HepG2 (cell line): Measurements from ENCODE around the gene GBA2. TPM values are rescaled to one million over a fixed set of nuclear protein-coding genes. Genes with fewer than 3 reads are reported as not detected.

Source experiments
- ATF7-NPFF ChIP-seq: sonication (generic); formaldehyde crosslinking; IDR thresholded peaks from 2 replicates; pipeline ENCODE4 v1.8.1; 2023; ENCODE audit warnings: mild to moderate bottlenecking, low read depth, missing genetic modification reagents, moderate library complexity
- CREB1 ChIP-seq, 2 experiments: fragments of 450-650 bp in 1 of 2; IDR thresholded peaks; 2 replicates each; pipeline ENCODE4 v1.6.1; 2016 to 2017; ENCODE audit warnings: control low read depth in 1 of 2, mild to moderate bottlenecking in 1 of 2, missing compliant biosample characterization in 1 of 2, missing genetic modification characterization in 1 of 2
- HDAC2 ChIP-seq: sonication (generic); formaldehyde crosslinking; IDR thresholded peaks from 2 replicates; pipeline ENCODE4 v1.4.0; 2020; ENCODE audit warnings: missing genetic modification reagents
- HES4 ChIP-seq: sonication (generic); formaldehyde crosslinking; IDR thresholded peaks from 2 replicates; pipeline ENCODE4 v1.9.0; 2021; ENCODE audit warnings: mild to moderate bottlenecking, missing genetic modification reagents, borderline replicate concordance
- HNRNPLL ChIP-seq: fragments of 200-400 bp; formaldehyde crosslinking; IDR thresholded peaks from 2 replicates; pipeline ENCODE4 v1.6.1; 2017; ENCODE audit warnings: mild to moderate bottlenecking, low read depth, low read length; ENCODE audit not compliant: poor library complexity, severe bottlenecking
- HOXA5 ChIP-seq: sonication (generic); formaldehyde crosslinking; IDR thresholded peaks from 2 replicates; pipeline ENCODE4 v1.4.0; 2020; ENCODE audit warnings: missing genetic modification reagents
- MED1 ChIP-seq: sonication (generic); formaldehyde crosslinking; IDR thresholded peaks from 2 replicates; pipeline ENCODE4 v1.4.0; 2020; ENCODE audit warnings: missing genetic modification reagents
- MED13 ChIP-seq: sonication (generic); formaldehyde crosslinking; IDR thresholded peaks from 2 replicates; pipeline ENCODE4 v1.5.0; 2020; ENCODE audit warnings: missing genetic modification reagents
- MTERF4 ChIP-seq: sonication (generic); formaldehyde crosslinking; IDR thresholded peaks from 2 replicates; pipeline ENCODE4 v1.8.0; 2023; ENCODE audit warnings: mild to moderate bottlenecking, missing genetic modification reagents
- NAIF1 ChIP-seq: sonication (generic); formaldehyde crosslinking; IDR thresholded peaks from 2 replicates; pipeline ENCODE4 v1.5.0; 2020; ENCODE audit warnings: mild to moderate bottlenecking, missing genetic modification reagents, borderline replicate concordance
- NKX3-1 ChIP-seq: sonication (generic); formaldehyde crosslinking; IDR thresholded peaks from 2 replicates; pipeline ENCODE4 v1.5.0; 2020; ENCODE audit warnings: missing genetic modification reagents
- NR3C1 ChIP-seq: sonication (generic); formaldehyde crosslinking; IDR thresholded peaks from 2 replicates; pipeline ENCODE4 v1.4.0; 2020; ENCODE audit warnings: missing genetic modification reagents
- RBM22 ChIP-seq: fragments of 200-400 bp; formaldehyde crosslinking; optimal IDR thresholded peaks from 2 replicates; pipeline ENCODE3; 2017; ENCODE audit warnings: mild to moderate bottlenecking, low read length, moderate library complexity
- SMC3 ChIP-seq: IDR thresholded peaks from 2 replicates; pipeline ENCODE4 v1.6.1; 2011; ENCODE audit warnings: low read length, improper control_type of control experiment
- SP2 ChIP-seq: sonication (generic); formaldehyde crosslinking; IDR thresholded peaks from 2 replicates; pipeline ENCODE4 v1.5.1; 2020; ENCODE audit warnings: mild to moderate bottlenecking, missing genetic modification reagents
- TBL1XR1 ChIP-seq: fragments of 150-350 bp; IDR thresholded peaks from 2 replicates; pipeline ENCODE4 v1.6.1; 2014; ENCODE audit warnings: borderline replicate concordance, low read length; ENCODE audit not compliant: partially characterized antibody
- TBX2 ChIP-seq: sonication (generic); formaldehyde crosslinking; IDR thresholded peaks from 2 replicates; pipeline ENCODE4 v1.5.0; 2020; ENCODE audit warnings: missing genetic modification reagents, mild to moderate bottlenecking, borderline replicate concordance
- ZFP36L1 ChIP-seq: sonication (generic); formaldehyde crosslinking; IDR thresholded peaks from 2 replicates; pipeline ENCODE4 v1.8.0; 2022; ENCODE audit warnings: mild to moderate bottlenecking, missing genetic modification reagents, moderate library complexity
- ZNF101 ChIP-seq: sonication (generic); formaldehyde crosslinking; IDR thresholded peaks from 2 replicates; pipeline ENCODE4 v1.4.0; 2020; ENCODE audit warnings: mild to moderate bottlenecking, low read depth, missing genetic modification reagents, borderline replicate concordance
- ZNF660 ChIP-seq: sonication (generic); formaldehyde crosslinking; IDR thresholded peaks from 2 replicates; pipeline ENCODE4 v1.5.1; 2020; ENCODE audit warnings: mild to moderate bottlenecking, low read depth, missing genetic modification reagents, borderline replicate concordance
- ZNF672 ChIP-seq: sonication (generic); formaldehyde crosslinking; IDR thresholded peaks from 2 replicates; pipeline ENCODE4 v1.8.1; 2022; ENCODE audit warnings: missing genetic modification reagents
- polyA plus RNA-seq, 8 experiments: library from polyadenylated mRNA; depleted of rRNA in 3 of 8; stranded (reverse) in 7 of 8; unstranded in 1 of 8; fragments of >200 nt; fragmentation: Illumina TruSeq in 4 of 8; extraction: Trizol in 4 of 8; gene quantifications; 2 replicates each; pipeline versions ENCODE4 v1.2.1 to v1.2.3, GENCODE V29; 2011 to 2016; ENCODE audit warnings: low read depth in 4 of 8, missing spikeins in 1 of 8, mixed read lengths in 1 of 8; ENCODE audit not compliant: insufficient read depth in 1 of 8
- total RNA-seq, 5 experiments: library from RNA; depleted of rRNA; stranded (reverse); fragments of >200 nt; fragmentation: Illumina TruSeq; extraction: Trizol; gene quantifications; 2 replicates each; pipeline ENCODE4 v1.2.3, GENCODE V29; 2016; ENCODE audit warnings: low read depth in 1 of 5
- TF ChIP-seq, protein P1 (sequence below): sonication (generic); formaldehyde crosslinking; IDR thresholded peaks from 2 replicates; pipeline ENCODE4 v1.4.0; 2020; ENCODE audit warnings: missing genetic modification reagents, borderline replicate concordance

The GBA2 gene
- total and polyA plus RNA-seq, 2 of the 13 experiments (the other 11 are each of a cell fraction or from before 2014, with no cell fraction given), result 37.5 to 86.1 TPM

GRCh38 chr9:35756275-35757225 is 7.5 kb upstream of the GBA2 start (continued):
- TF ChIP-seq MED13 (CRISPR knock-in tag) (no peak), MTERF4 (CRISPR knock-in tag) (no peak), TBX2 (CRISPR knock-in tag) (peak; percentile 63), HNRNPLL (peak; percentile 75), ZFP36L1 (no peak), HDAC2 (CRISPR knock-in tag) (peak; percentile 10; the same call in 1 of the 2 replicates), ZNF672 (CRISPR knock-in tag) (no peak), MED1 (CRISPR knock-in tag) (no peak; the same call in 1 of the 2 replicates), TBL1XR1 (no peak), ZNF660 (CRISPR knock-in tag) (no peak), CREB1 (IDR thresholded peaks at IDR 0.05) (no peak), CREB1 (CRISPR knock-in tag; IDR thresholded peaks at IDR 0.05) (no peak), NKX3-1 (CRISPR knock-in tag) (peak; percentile 83; the same call in 1 of the 2 replicates), SMC3 (no peak), ZNF101 (no peak), HES4 (CRISPR knock-in tag) (no peak), NR3C1 (no peak), NAIF1 (no peak; the same call in 1 of the 2 replicates), SP2 (CRISPR knock-in tag) (no peak), RBM22 (no peak), HOXA5 (CRISPR knock-in tag) (peak; percentile 91; the same call in 1 of the 2 replicates), ATF7-NPFF (peak; percentile 68)
- TF ChIP-seq, protein P1, sequence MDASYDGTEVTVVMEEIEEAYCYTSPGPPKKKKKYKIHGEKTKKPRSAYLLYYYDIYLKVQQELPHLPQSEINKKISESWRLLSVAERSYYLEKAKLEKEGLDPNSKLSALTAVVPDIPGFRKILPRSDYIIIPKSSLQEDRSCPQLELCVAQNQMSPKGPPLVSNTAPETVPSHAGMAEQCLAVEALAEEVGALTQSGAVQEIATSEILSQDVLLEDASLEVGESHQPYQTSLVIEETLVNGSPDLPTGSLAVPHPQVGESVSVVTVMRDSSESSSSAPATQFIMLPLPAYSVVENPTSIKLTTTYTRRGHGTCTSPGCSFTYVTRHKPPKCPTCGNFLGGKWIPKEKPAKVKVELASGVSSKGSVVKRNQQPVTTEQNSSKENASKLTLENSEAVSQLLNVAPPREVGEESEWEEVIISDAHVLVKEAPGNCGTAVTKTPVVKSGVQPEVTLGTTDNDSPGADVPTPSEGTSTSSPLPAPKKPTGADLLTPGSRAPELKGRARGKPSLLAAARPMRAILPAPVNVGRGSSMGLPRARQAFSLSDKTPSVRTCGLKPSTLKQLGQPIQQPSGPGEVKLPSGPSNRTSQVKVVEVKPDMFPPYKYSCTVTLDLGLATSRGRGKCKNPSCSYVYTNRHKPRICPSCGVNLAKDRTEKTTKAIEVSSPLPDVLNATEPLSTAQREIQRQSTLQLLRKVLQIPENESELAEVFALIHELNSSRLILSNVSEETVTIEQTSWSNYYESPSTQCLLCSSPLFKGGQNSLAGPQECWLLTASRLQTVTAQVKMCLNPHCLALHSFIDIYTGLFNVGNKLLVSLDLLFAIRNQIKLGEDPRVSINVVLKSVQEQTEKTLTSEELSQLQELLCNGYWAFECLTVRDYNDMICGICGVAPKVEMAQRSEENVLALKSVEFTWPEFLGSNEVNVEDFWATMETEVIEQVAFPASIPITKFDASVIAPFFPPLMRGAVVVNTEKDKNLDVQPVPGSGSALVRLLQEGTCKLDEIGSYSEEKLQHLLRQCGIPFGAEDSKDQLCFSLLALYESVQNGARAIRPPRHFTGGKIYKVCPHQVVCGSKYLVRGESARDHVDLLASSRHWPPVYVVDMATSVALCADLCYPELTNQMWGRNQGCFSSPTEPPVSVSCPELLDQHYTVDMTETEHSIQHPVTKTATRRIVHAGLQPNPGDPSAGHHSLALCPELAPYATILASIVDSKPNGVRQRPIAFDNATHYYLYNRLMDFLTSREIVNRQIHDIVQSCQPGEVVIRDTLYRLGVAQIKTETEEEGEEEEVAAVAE, result no peak; the same call in 1 of the 2 replicates
